Calu3 (cell line): ENCODE measurements around the gene KCNT1. TPM values are rescaled to one million over a fixed set of nuclear protein-coding genes. Genes with fewer than 3 reads are reported as not detected.
"Not testable (repeated sequence)": the region's sequence is repeated elsewhere in the genome, so short reads cannot be mapped to it uniquely, and the experiment has no call there.

ENCODE experiments used
- BruUV-seq: library from RNA; stranded (reverse); fragments of 400-500 nt; replicated peaks from 2 replicates; lab custom pipeline; 2021; lab: Mats Ljungman, UMichigan
- CTCF ChIA-PET: fragments of 300-600 bp; sonication (Branson Sonifier 250); formaldehyde crosslinking; loops from one replicate; lab custom pipeline; 2022; ENCODE audit warnings: antibody characterized with exemption; lab: Charles Lee
- DNase-seq: peaks from one replicate; pipeline ENCODE4 v3.0.0; 2022
- H3K27ac Mint-ChIP-seq: one replicate; pipeline ENCODE4 v1.8.0; 2022; ENCODE audit warnings: mixed read lengths; ENCODE audit not compliant: unreplicated experiment
- H3K27me3 Mint-ChIP-seq: one replicate; pipeline ENCODE4 v1.8.0; 2022; ENCODE audit warnings: mixed read lengths; ENCODE audit not compliant: unreplicated experiment
- H3K36me3 Mint-ChIP-seq: one replicate; pipeline ENCODE4 v1.8.0; 2022; ENCODE audit warnings: mild to moderate bottlenecking, moderate library complexity, mixed read lengths; ENCODE audit not compliant: insufficient read depth, unreplicated experiment
- H3K4me1 Mint-ChIP-seq: one replicate; pipeline ENCODE4 v1.8.0; 2022; ENCODE audit warnings: mild to moderate bottlenecking, low read depth, mixed read lengths; ENCODE audit not compliant: unreplicated experiment
- H3K4me3 Mint-ChIP-seq: one replicate; pipeline ENCODE4 v1.8.0; 2022; ENCODE audit warnings: mild to moderate bottlenecking, low read depth, moderate library complexity, mixed read lengths; ENCODE audit not compliant: unreplicated experiment
- H3K9me3 Mint-ChIP-seq: one replicate; pipeline ENCODE4 v1.8.0; 2022; ENCODE audit warnings: low read depth, mixed read lengths; ENCODE audit not compliant: unreplicated experiment
- CTCF ChIP-seq: fragments of 200-600 bp; IDR thresholded peaks from one replicate; pipeline ENCODE4 v1.8.0; 2022; ENCODE audit warnings: antibody characterized with exemption; ENCODE audit not compliant: unreplicated experiment
- intact Hi-C: fragments of 100-400 bp; cut with micrococcal nuclease; formaldehyde crosslinking; loops from one replicate; pipeline ENCODE4 v1.10.0; 2022; ENCODE audit not compliant: unreplicated experiment
- total RNA-seq: library from RNA; stranded (reverse); gene quantifications from 2 replicates; pipeline ENCODE4 v1.2.3, GENCODE V29; 2022

Gene KCNT1
- total RNA-seq, 1 experiment from 2014 or later = not detected

GRCh38 chr9:135670721-135671590 is 31.0 kb upstream of the KCNT1 start:
- H3K4me3 Mint-ChIP-seq = no peak overlapping the region
- H3K4me1 Mint-ChIP-seq = no peaks in the 10 kb centered on the region
- H3K27me3 Mint-ChIP-seq = peaks cover 55% of the 10 kb centered on the region
- CTCF ChIA-PET = no interaction called here
- H3K27ac Mint-ChIP-seq = no peak overlapping the region
- H3K9me3 Mint-ChIP-seq = no peaks in the 10 kb centered on the region
- H3K36me3 Mint-ChIP-seq = no peaks in the 10 kb centered on the region
- intact Hi-C loops = no loop called here
- no peak for DNase-seq
- no TSS peak for BruUV-seq
- no peak for TF ChIP-seq CTCF

GRCh38 chr9:135671591-135672041 is 30.4 kb upstream of the KCNT1 start:
- Mint-ChIP-seq H3K27ac (no peak overlapping the region), H3K4me1 (no peaks in the 10 kb centered on the region), H3K27me3 (peaks cover 49% of the 10 kb centered on the region), H3K4me3 (no peak overlapping the region), H3K36me3 (no peaks in the 10 kb centered on the region), H3K9me3 (no peaks in the 10 kb centered on the region)
- intact Hi-C loops = no loop called here
- no peak for TF ChIP-seq CTCF
- CTCF ChIA-PET = no interaction called here
- no peak for DNase-seq
- no TSS peak for BruUV-seq

GRCh38 chr9:135672786-135673185 is 29.2 kb upstream of the KCNT1 start:
- DNase-seq, H3K9me3 Mint-ChIP-seq, H3K4me1 Mint-ChIP-seq, intact Hi-C loops, H3K4me3 Mint-ChIP-seq, CTCF ChIA-PET, H3K27ac Mint-ChIP-seq, BruUV-seq, H3K36me3 Mint-ChIP-seq: not testable (repeated sequence)
- H3K27me3 Mint-ChIP-seq = peaks cover 46% of the 10 kb centered on the region

GRCh38 chr9:135673941-135674340 is 28.0 kb upstream of the KCNT1 start:
- no peaks in the 10 kb centered on the region for H3K9me3 Mint-ChIP-seq
- CTCF ChIA-PET = interaction anchor here (0.6 kb wide), 1 partner anchor 545 kb away, joined by 4 read pairs; no protein-coding TSS in a partner anchor
- H3K4me3 Mint-ChIP-seq = no peak overlapping the region
- no peak for DNase-seq
- H3K27ac Mint-ChIP-seq = no peak overlapping the region
- TF ChIP-seq CTCF = no peak
- intact Hi-C loops = no loop called here
- H3K27me3 Mint-ChIP-seq = peaks cover 34% of the 10 kb centered on the region
- H3K36me3 Mint-ChIP-seq = no peaks in the 10 kb centered on the region
- BruUV-seq = no TSS peak
- no peaks in the 10 kb centered on the region for H3K4me1 Mint-ChIP-seq

GRCh38 chr9:135674977-135675376 is 27.0 kb upstream of the KCNT1 start:
- H3K9me3 Mint-ChIP-seq = no peaks in the 10 kb centered on the region
- H3K27ac Mint-ChIP-seq = no peak overlapping the region
- H3K4me3 Mint-ChIP-seq = no peak overlapping the region
- intact Hi-C loops = no loop called here
- CTCF ChIA-PET = no interaction called here
- BruUV-seq = no TSS peak
- H3K27me3 Mint-ChIP-seq = peaks cover 36% of the 10 kb centered on the region
- no peaks in the 10 kb centered on the region for H3K4me1 Mint-ChIP-seq
- peaks cover 2% of the 10 kb centered on the region for H3K36me3 Mint-ChIP-seq
- no peak for TF ChIP-seq CTCF
- DNase-seq = no peak
